HFFc6 (cell line): ENCODE data around the gene NRP2. TPM values are rescaled to one million over a fixed set of nuclear protein-coding genes. Genes with fewer than 3 reads are reported as not detected.

Source experiments
- DNase-seq: peaks from one replicate; pipeline ENCODE4 v3.0.0-alpha.2; 2018
- H3K27ac Mint-ChIP-seq: 2 replicates; pipeline ENCODE4 v1.8.0; 2020; ENCODE audit warnings: mild to moderate bottlenecking, mixed read lengths
- H3K27me3 Mint-ChIP-seq: 2 replicates; pipeline ENCODE4 v1.8.0; 2021; ENCODE audit warnings: mild to moderate bottlenecking, moderate library complexity, mixed read lengths; ENCODE audit not compliant: insufficient read depth
- H3K36me3 Mint-ChIP-seq: 2 replicates; pipeline ENCODE4 v1.8.0; 2021; ENCODE audit warnings: low read depth, mixed read lengths
- H3K4me1 Mint-ChIP-seq: 2 replicates; pipeline ENCODE4 v1.8.0; 2020; ENCODE audit warnings: low read depth, mixed read lengths
- H3K4me3 Mint-ChIP-seq: 2 replicates; pipeline ENCODE4 v1.8.0; 2020; ENCODE audit warnings: mild to moderate bottlenecking, moderate library complexity, mixed read lengths
- H3K9me3 Mint-ChIP-seq: 2 replicates; pipeline ENCODE4 v1.8.0; 2020; ENCODE audit warnings: mild to moderate bottlenecking, mixed read lengths
- CTCF ChIP-seq: fragments of 200-600 bp; sonication (generic); IDR thresholded peaks from 2 replicates; pipeline ENCODE4 v1.5.0; 2021; ENCODE audit warnings: antibody characterized with exemption, mild to moderate bottlenecking
- total RNA-seq, 6 experiments: library from RNA; stranded (reverse); fragmentation: NEBNext Ultra II Directional; extraction: Animal tissue kit (Norgen Biotek cat#: 25700); gene quantifications; 2 replicates in 1 of 6; 3 replicates in 5 of 6; pipeline ENCODE4 v1.2.3, GENCODE V29; 2021

Gene NRP2
- total RNA-seq, 6 experiments from 2014 or later = 11.8 to 25.1 (median 21.4) TPM

GRCh38 chr2:205704127-205704741, 21.9 kb downstream of the NRP2 start:
- no peaks in the 10 kb centered on the region for H3K9me3 Mint-ChIP-seq
- peaks cover 1% of the 10 kb centered on the region; the same call in 1 of the 2 replicates for H3K27me3 Mint-ChIP-seq
- peak overlapping the region; percentile 14; the same call in 1 of the 2 replicates for H3K27ac Mint-ChIP-seq
- no peaks in the 10 kb centered on the region for H3K36me3 Mint-ChIP-seq
- H3K4me3 Mint-ChIP-seq = no peak overlapping the region
- TF ChIP-seq CTCF = no peak
- H3K4me1 Mint-ChIP-seq = peaks cover 74% of the 10 kb centered on the region
- DNase-seq = no peak

GRCh38 chr2:205705511-205706349, 23.4 kb downstream of the NRP2 start:
- no peak for TF ChIP-seq CTCF
- H3K4me1 Mint-ChIP-seq = peaks cover 59% of the 10 kb centered on the region
- H3K9me3 Mint-ChIP-seq = no peaks in the 10 kb centered on the region

GRCh38 chr2:205706769-205707381, 24.6 kb downstream of the NRP2 start:
- no peaks in the 10 kb centered on the region for H3K36me3 Mint-ChIP-seq
- H3K27me3 Mint-ChIP-seq = peaks cover 1% of the 10 kb centered on the region
- no peak for TF ChIP-seq CTCF
- H3K27ac Mint-ChIP-seq = peak overlapping the region; percentile 96
- no peaks in the 10 kb centered on the region for H3K9me3 Mint-ChIP-seq
- peak; percentile 84 for DNase-seq
- peak overlapping the region; percentile 71; the same call in 1 of the 2 replicates for H3K4me3 Mint-ChIP-seq
- H3K4me1 Mint-ChIP-seq = peaks cover 50% of the 10 kb centered on the region

More at GRCh38 chr2:205705511-205706349, 23.4 kb downstream of the NRP2 start:
- no peak for DNase-seq
- Mint-ChIP-seq H3K36me3 (no peaks in the 10 kb centered on the region), H3K27me3 (peaks cover 1% of the 10 kb centered on the region), H3K4me3 (peak overlapping the region; percentile 41), H3K27ac (peak overlapping the region; percentile 96)

GRCh38 chr2:205708231-205708631, 25.9 kb downstream of the NRP2 start:
- H3K36me3 Mint-ChIP-seq = no peaks in the 10 kb centered on the region
- no peak for DNase-seq

More at GRCh38 chr2:205708231-205708631, 25.9 kb downstream of the NRP2 start:
- no peak for TF ChIP-seq CTCF
- peak overlapping the region; percentile 96; the same call in 1 of the 2 replicates for H3K27ac Mint-ChIP-seq
- H3K4me3 Mint-ChIP-seq = no peak overlapping the region
- peaks cover 1% of the 10 kb centered on the region for H3K27me3 Mint-ChIP-seq
- H3K9me3 Mint-ChIP-seq = no peaks in the 10 kb centered on the region
- peaks cover 50% of the 10 kb centered on the region for H3K4me1 Mint-ChIP-seq
